Measurements from ENCODE around the gene RNF19B.
A peak's percentile ranks its signal among the peaks of the same experiment; 100 is the strongest.

RNF19B gene

GRCh38 chr1:32964461-32965250, at the start of gene RNF19B:
Gene RNF19B (minus strand): TSS chr1:32964809. CDS start chr1:32964685, 124 bp downstream.
- Mint-ChIP-seq H3K4me1 (ENCODE audit: low read depth) (peaks cover 58% of the 10 kb centered on the region), H3K27me3 (no peaks in the 10 kb centered on the region), H3K27ac (peak within 1 kb of the TSS; percentile 86)

GRCh38 chr1:33013791-33014190, 49.2 kb upstream of the RNF19B start:
- DNase-seq: no peak
- Mint-ChIP-seq H3K36me3 (ENCODE audit: low read depth) (peaks cover 91% of the 10 kb centered on the region), H3K9me3 (no peaks in the 10 kb centered on the region), H3K27me3 (no peaks in the 10 kb centered on the region), H3K4me3 (no peak overlapping the region), H3K4me1 (ENCODE audit: low read depth) (peaks cover 15% of the 10 kb centered on the region), H3K27ac (no peak overlapping the region)

More at GRCh38 chr1:32964461-32965250, at the start of gene RNF19B:
- DNase-seq: peak; percentile 97
- Mint-ChIP-seq H3K9me3 (peaks cover 2% of the 10 kb centered on the region), H3K36me3 (ENCODE audit: low read depth) (peaks cover 10% of the 10 kb centered on the region), H3K4me3 (peak within 1 kb of the TSS; percentile 86)

- no peaks in the 10 kb centered on the region for H3K9me3 Mint-ChIP-seq
- no peak for DNase-seq
- no peak overlapping the region for H3K4me3 Mint-ChIP-seq
- no peaks in the 10 kb centered on the region for H3K27me3 Mint-ChIP-seq
- peaks cover 91% of the 10 kb centered on the region for H3K36me3 Mint-ChIP-seq (ENCODE audit: low read depth)
- peak overlapping the region; percentile 55 for H3K27ac Mint-ChIP-seq
- peaks cover under 1% of the 10 kb centered on the region for H3K4me1 Mint-ChIP-seq (ENCODE audit: low read depth)
Measured at GRCh38 chr1:33012165-33012564, 47.6 kb upstream of the RNF19B start.

- H3K27me3 Mint-ChIP-seq: no peaks in the 10 kb centered on the region
- no peaks in the 10 kb centered on the region for H3K9me3 Mint-ChIP-seq
- peaks cover 94% of the 10 kb centered on the region for H3K36me3 Mint-ChIP-seq (ENCODE audit: low read depth)
- H3K4me1 Mint-ChIP-seq (ENCODE audit: low read depth): peaks cover 4% of the 10 kb centered on the region
- no peak overlapping the region for H3K4me3 Mint-ChIP-seq
- DNase-seq: no peak
- peak overlapping the region; percentile 55 for H3K27ac Mint-ChIP-seq
Measured at GRCh38 chr1:33010932-33011731, 46.5 kb upstream of the RNF19B start.

- no peaks in the 10 kb centered on the region for H3K27me3 Mint-ChIP-seq
- no peak for DNase-seq
- peaks cover 98% of the 10 kb centered on the region for H3K36me3 Mint-ChIP-seq (ENCODE audit: low read depth)
- no peaks in the 10 kb centered on the region for H3K9me3 Mint-ChIP-seq
- peak overlapping the region; percentile 18 for H3K27ac Mint-ChIP-seq
- no peak overlapping the region for H3K4me3 Mint-ChIP-seq
- peaks cover 19% of the 10 kb centered on the region for H3K4me1 Mint-ChIP-seq (ENCODE audit: low read depth)
Measured at GRCh38 chr1:33009561-33009960, 45.0 kb upstream of the RNF19B start.

GRCh38 chr1:33008051-33008914, 43.7 kb upstream of the RNF19B start:
- Mint-ChIP-seq H3K9me3 (no peaks in the 10 kb centered on the region), H3K27ac (peak overlapping the region; percentile 10)

GRCh38 chr1:33007190-33008050, 42.8 kb upstream of the RNF19B start:
- H3K27me3 Mint-ChIP-seq: no peaks in the 10 kb centered on the region
- no peak for DNase-seq
- H3K27ac Mint-ChIP-seq: no peak overlapping the region
- no peak overlapping the region for H3K4me3 Mint-ChIP-seq
- H3K9me3 Mint-ChIP-seq: no peaks in the 10 kb centered on the region
- peaks cover 91% of the 10 kb centered on the region for H3K36me3 Mint-ChIP-seq (ENCODE audit: low read depth)
- H3K4me1 Mint-ChIP-seq (ENCODE audit: low read depth): peaks cover 27% of the 10 kb centered on the region

More at GRCh38 chr1:33008051-33008914, 43.7 kb upstream of the RNF19B start:
- Mint-ChIP-seq H3K36me3 (ENCODE audit: low read depth) (peaks cover 93% of the 10 kb centered on the region), H3K4me3 (no peak overlapping the region), H3K27me3 (no peaks in the 10 kb centered on the region), H3K4me1 (ENCODE audit: low read depth) (peaks cover 21% of the 10 kb centered on the region)
- no peak for DNase-seq

- Mint-ChIP-seq H3K27me3 (no peaks in the 10 kb centered on the region), H3K27ac (peak overlapping the region; percentile 74), H3K4me3 (no peak overlapping the region), H3K36me3 (ENCODE audit: low read depth) (peaks cover 84% of the 10 kb centered on the region), H3K4me1 (ENCODE audit: low read depth) (peaks cover 30% of the 10 kb centered on the region), H3K9me3 (no peaks in the 10 kb centered on the region)
- DNase-seq: no peak
Measured at GRCh38 chr1:33005838-33006421, 41.3 kb upstream of the RNF19B start.

GRCh38 chr1:33005117-33005837, 40.7 kb upstream of the RNF19B start:
- peaks cover 30% of the 10 kb centered on the region for H3K4me1 Mint-ChIP-seq (ENCODE audit: low read depth)
- no peaks in the 10 kb centered on the region for H3K9me3 Mint-ChIP-seq
- H3K27ac Mint-ChIP-seq: peak overlapping the region; percentile 74
- no peaks in the 10 kb centered on the region for H3K27me3 Mint-ChIP-seq
- DNase-seq: no peak
- H3K36me3 Mint-ChIP-seq (ENCODE audit: low read depth): peaks cover 78% of the 10 kb centered on the region
- no peak overlapping the region for H3K4me3 Mint-ChIP-seq

GRCh38 chr1:33004613-33005012, 40.0 kb upstream of the RNF19B start:
- Mint-ChIP-seq H3K27ac (peak overlapping the region; percentile 74), H3K4me3 (no peak overlapping the region), H3K36me3 (ENCODE audit: low read depth) (peaks cover 71% of the 10 kb centered on the region), H3K4me1 (ENCODE audit: low read depth) (peaks cover 30% of the 10 kb centered on the region), H3K27me3 (no peaks in the 10 kb centered on the region), H3K9me3 (no peaks in the 10 kb centered on the region)
- no peak for DNase-seq

GRCh38 chr1:33003657-33004056, 39.0 kb upstream of the RNF19B start:
- Mint-ChIP-seq H3K27ac (no peak overlapping the region), H3K4me3 (no peak overlapping the region), H3K27me3 (no peaks in the 10 kb centered on the region), H3K36me3 (ENCODE audit: low read depth) (peaks cover 62% of the 10 kb centered on the region), H3K4me1 (ENCODE audit: low read depth) (peaks cover 34% of the 10 kb centered on the region), H3K9me3 (no peaks in the 10 kb centered on the region)
- DNase-seq: no peak

GRCh38 chr1:33002006-33002405, 37.4 kb upstream of the RNF19B start:
- no peaks in the 10 kb centered on the region for H3K9me3 Mint-ChIP-seq
- no peaks in the 10 kb centered on the region for H3K27me3 Mint-ChIP-seq
- H3K4me3 Mint-ChIP-seq: no peak overlapping the region
- no peak for DNase-seq
- H3K4me1 Mint-ChIP-seq (ENCODE audit: low read depth): peaks cover 46% of the 10 kb centered on the region
- peaks cover 49% of the 10 kb centered on the region for H3K36me3 Mint-ChIP-seq (ENCODE audit: low read depth)
- H3K27ac Mint-ChIP-seq: no peak overlapping the region

- Mint-ChIP-seq H3K9me3 (no peaks in the 10 kb centered on the region), H3K4me3 (no peak overlapping the region), H3K36me3 (ENCODE audit: low read depth) (peaks cover 43% of the 10 kb centered on the region), H3K4me1 (ENCODE audit: low read depth) (peaks cover 44% of the 10 kb centered on the region), H3K27ac (no peak overlapping the region), H3K27me3 (no peaks in the 10 kb centered on the region)
- DNase-seq: no peak
Measured at GRCh38 chr1:33001282-33001681, 36.7 kb upstream of the RNF19B start.

Measured in activated T-cell treated with anti-CD3 and anti-CD28 coated beads, Interleukin-2, amount 50 U/mL, for 24 hours (primary cell).